MM.1S (cell line): ENCODE data around the gene ZNF729.

ENCODE experiments used
- CTCF ChIP-seq: fragments of 300-600 bp; sonication (generic); IDR thresholded peaks from 2 replicates; pipeline ENCODE4 v1.5.1; 2016; ENCODE audit warnings: antibody characterized with exemption, low read length, mixed read lengths
- EZH2 ChIP-seq: fragments of 300-600 bp; sonication (generic); optimal IDR thresholded peaks from 2 replicates; pipeline ENCODE3; 2017; ENCODE audit warnings: low read depth, mild to moderate bottlenecking, antibody characterized with exemption, low read length, mixed read lengths
- EZH2phosphoT487 ChIP-seq: fragments of 300-600 bp; sonication (generic); IDR thresholded peaks from 2 replicates; pipeline ENCODE4 v1.6.1; 2018; ENCODE audit warnings: antibody characterized with exemption, low read length

- no peak for TF ChIP-seq EZH2
- no peak for TF ChIP-seq CTCF
- TF ChIP-seq EZH2phosphoT487, result no peak
These were observed 41.1 kb downstream of the ZNF729 start for GRCh38 chr19:22327321-22327720.
